Measurements from ENCODE around the gene LY6G6D. TPM values are rescaled to one million over a fixed set of nuclear protein-coding genes. Genes with fewer than 3 reads are reported as not detected.

The LY6G6D gene
- total and polyA plus RNA-seq, 2 donors (not counting 3 experiments of a cell fraction or from before 2014, with no cell fraction given): not detected

DNA sequence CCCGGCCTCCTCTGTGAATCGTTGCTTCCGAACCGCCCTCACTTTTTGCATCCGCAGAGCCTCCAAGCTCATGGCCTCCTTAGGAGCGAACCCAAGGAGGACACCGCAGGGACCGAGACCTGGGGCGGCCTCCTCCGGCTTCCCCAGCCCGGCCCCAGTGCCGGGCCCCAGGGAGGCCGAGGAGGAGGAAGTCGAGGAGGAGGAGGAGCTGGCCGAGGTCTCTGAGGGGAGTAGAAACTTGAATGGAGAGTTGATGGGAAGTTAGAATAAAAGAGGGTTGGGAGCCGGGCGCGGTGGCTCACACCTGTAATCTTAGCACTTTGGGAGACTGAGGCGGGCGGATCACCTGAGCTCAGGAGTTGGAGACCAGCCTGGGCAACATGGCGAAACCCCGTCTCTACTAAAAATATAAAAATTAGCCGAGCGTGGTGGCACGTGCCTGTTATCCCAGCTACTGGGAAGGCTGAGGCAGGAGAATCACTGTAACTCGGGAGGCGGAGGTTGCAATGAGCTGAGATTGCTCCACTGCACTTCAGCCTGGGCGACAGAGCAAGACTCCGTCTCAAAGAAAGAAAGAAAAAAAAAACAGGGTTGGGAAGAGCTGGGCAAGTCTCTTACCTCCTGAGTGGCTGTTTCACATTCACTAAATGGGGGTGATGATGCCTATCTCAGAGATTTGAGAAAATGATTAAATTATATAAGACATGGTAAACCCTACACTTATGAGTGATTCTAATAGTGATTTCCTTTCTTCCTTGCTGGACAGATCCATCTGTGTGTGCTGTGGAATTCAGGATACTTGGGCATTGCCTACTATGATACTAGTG, 25.5 kb downstream of the LY6G6D start:
- BruUV-seq (replicated peaks): no TSS peak
- ChIA-PET CTCF (interaction anchor here (0.9 to 6.0 kb wide), 7 partner anchors 29 to 103 kb away, joined by 3 to 55 read pairs (median 5); partner anchors contain the start of genes ABHD16A and LY6G5C), POLR2A (interaction anchor here (1.2 to 2.0 kb wide), 2 partner anchors 11 to 37 kb away, joined by 4 to 5 read pairs; partner anchors contain the start of genes ABHD16A and DDAH2)
- TF ChIP-seq GATA2 (IDR thresholded peaks at IDR 0.05; ENCODE audit: insufficient read depth, insufficient read length, low read depth, low read length): no peak
- TF ChIP-seq POLR2A (IDR thresholded peaks at IDR 0.05; ENCODE audit: low read depth, low read length): peak; percentile 2
- Histone ChIP-seq H3K79me2 (ENCODE audit: control insufficient read depth, insufficient read depth, low read length) (peaks cover 16% of the 10 kb centered on the region), H3K4me1 (ENCODE audit: control insufficient read depth, extremely low read depth, insufficient read depth, low read length) (peaks cover 31% of the 10 kb centered on the region), H4K20me1 (replicated peaks; ENCODE audit: control insufficient read depth, extremely low read depth, insufficient read depth, low read length) (no peaks in the 10 kb centered on the region), H3K27ac (ENCODE audit: insufficient read depth, low read depth, low read length) (peak overlapping the region; percentile 19), H3K9me3 (replicated peaks; ENCODE audit: control insufficient read depth, insufficient read depth, low read length) (no peaks in the 10 kb centered on the region), H2AFZ (ENCODE audit: low read depth, low read length) (peak overlapping the region; percentile 35), H3K36me3 (ENCODE audit: control insufficient read depth in 2 of 2, extremely low read depth in 1 of 2, insufficient read depth in 2 of 2, low read length in 2 of 2) (no peaks in the 10 kb centered on the region), H3K9me1 (replicated peaks; ENCODE audit: control insufficient read depth, extremely low read depth, insufficient read depth, low read length) (no peaks in the 10 kb centered on the region), H3K4me2 (ENCODE audit: insufficient read depth, low read length) (peak overlapping the region; percentile 79), H3K27me3 (ENCODE audit: control insufficient read depth in 2 of 2, insufficient read depth in 2 of 2, low read length in 2 of 2) (no peaks in the 10 kb centered on the region), H3K9ac (replicated peaks; ENCODE audit: extremely low read depth, insufficient read depth, low read length) (peak overlapping the region; percentile 81), H3K4me3 (replicated peaks in 1 of 3; ENCODE audit: insufficient read depth in 1 of 3, low read depth in 1 of 3, low read length in 3 of 3) (peak overlapping the region; percentile 23 to 76 (median 61))
- dilution Hi-C loops (cut with MboI; ENCODE audit: extremely low pct_ligation_motif_present, low sequenced_read_pairs) (no loop called here), intact Hi-C loops (cut with micrococcal nuclease) (loop anchor here (1.0 kb wide), 1 partner anchor 120 kb away; the partner anchor contains the start of gene PRRC2A)
- FAIRE-seq (peak; percentile 67), DNase-seq (ENCODE audit: low read depth, low spot score) (no peak)

GRCh38 chr6:31741815-31742214, 26.7 kb downstream of the LY6G6D start:
- ChIA-PET CTCF (no interaction called here), POLR2A (no interaction called here)
- peaks cover 4% of the 10 kb centered on the region for H3K79me2 ChIP-seq (ENCODE audit: control insufficient read depth, insufficient read depth, low read length)
- no peaks in the 10 kb centered on the region for H3K36me3 ChIP-seq (ENCODE audit: control insufficient read depth in 2 of 2, extremely low read depth in 1 of 2, insufficient read depth in 2 of 2, low read length in 2 of 2)
- BruUV-seq (replicated peaks): no TSS peak
- H2AFZ ChIP-seq (ENCODE audit: low read depth, low read length): no peak overlapping the region
- peaks cover 27% of the 10 kb centered on the region for H3K4me1 ChIP-seq (ENCODE audit: control insufficient read depth, extremely low read depth, insufficient read depth, low read length)
- H3K27me3 ChIP-seq (ENCODE audit: control insufficient read depth in 2 of 2, insufficient read depth in 2 of 2, low read length in 2 of 2): no peaks in the 10 kb centered on the region
- no peak for TF ChIP-seq POLR2AphosphoS5 (IDR thresholded peaks at IDR 0.05; ENCODE audit: insufficient read depth, low read depth, low read length)
- no peak for TF ChIP-seq MYC (IDR thresholded peaks at IDR 0.05; ENCODE audit: low read depth, low read length)
- no peak for TF ChIP-seq FOS (IDR thresholded peaks at IDR 0.05; ENCODE audit: borderline replicate concordance, insufficient read depth, low read length)
- TF ChIP-seq GATA2 (IDR thresholded peaks at IDR 0.05; ENCODE audit: insufficient read depth, insufficient read length, low read depth, low read length): no peak
- TF ChIP-seq JUN (IDR thresholded peaks at IDR 0.05; ENCODE audit: borderline replicate concordance, insufficient read depth, insufficient read length, low read depth): no peak
- TF ChIP-seq MAX (IDR thresholded peaks at IDR 0.05; ENCODE audit: insufficient read depth, insufficient read length): no peak
- TF ChIP-seq EZH2 (IDR thresholded peaks at IDR 0.05; ENCODE audit: borderline replicate concordance, low read depth, low read length, severe bottlenecking): no peak
- TF ChIP-seq CTCF (IDR thresholded peaks at IDR 0.05; ENCODE audit: extremely low read depth in 1 of 2, insufficient read depth in 1 of 2, low read depth in 1 of 2, low read length in 2 of 2): no peak
- no peak for TF ChIP-seq POLR2A (IDR thresholded peaks at IDR 0.05; ENCODE audit: low read depth, low read length)
- no peaks in the 10 kb centered on the region for H3K9me1 ChIP-seq (replicated peaks; ENCODE audit: control insufficient read depth, extremely low read depth, insufficient read depth, low read length)
- DNase-seq (ENCODE audit: low read depth, low spot score): no peak
- dilution Hi-C loops (cut with MboI; ENCODE audit: extremely low pct_ligation_motif_present, low sequenced_read_pairs) (no loop called here), intact Hi-C loops (cut with micrococcal nuclease) (no loop called here)
- H3K27ac ChIP-seq (ENCODE audit: insufficient read depth, low read depth, low read length): no peak overlapping the region
- no peaks in the 10 kb centered on the region for H3K9me3 ChIP-seq (replicated peaks; ENCODE audit: control insufficient read depth, insufficient read depth, low read length)
- H3K4me2 ChIP-seq (ENCODE audit: insufficient read depth, low read length): no peak overlapping the region
- H3K9ac ChIP-seq (replicated peaks; ENCODE audit: extremely low read depth, insufficient read depth, low read length): no peak overlapping the region
- no peak overlapping the region for H3K4me3 ChIP-seq (replicated peaks in 1 of 3; ENCODE audit: insufficient read depth in 1 of 3, low read depth in 1 of 3, low read length in 3 of 3)
- H4K20me1 ChIP-seq (replicated peaks; ENCODE audit: control insufficient read depth, extremely low read depth, insufficient read depth, low read length): no peaks in the 10 kb centered on the region
- no peak for FAIRE-seq

All from endothelial cell of umbilical vein (primary cell).